AG10803 (cell line): ENCODE data around the gene KITLG.

Experiments used
- DNase-seq: peaks from one replicate; pipeline ENCODE4 v3.0.0; 2010; ENCODE audit warnings: low read depth
- H3K4me3 ChIP-seq: 2 replicates; pipeline ENCODE4 v1.5.1; 2011; ENCODE audit warnings: mild to moderate bottlenecking, low read length, control low read depth
- CTCF ChIP-seq: conservative IDR thresholded peaks from 2 replicates; pipeline ENCODE4 v1.5.1; 2011; ENCODE audit warnings: mild to moderate bottlenecking, low read length, control low read depth, inconsistent platforms

KITLG gene

GRCh38 chr12:88507270-88507669 is 73.0 kb downstream of the KITLG start:
- TF ChIP-seq CTCF = no peak
- no peak for DNase-seq
- H3K4me3 ChIP-seq = no peak overlapping the region

- TF ChIP-seq CTCF = no peak
- DNase-seq = no peak
- H3K4me3 ChIP-seq = no peak overlapping the region
These were observed 74.6 kb downstream of the KITLG start for GRCh38 chr12:88505696-88506095.

GRCh38 chr12:88503281-88503703 is 77.0 kb downstream of the KITLG start:
- no peak for TF ChIP-seq CTCF
- no peak overlapping the region for H3K4me3 ChIP-seq
- peak; percentile 78 for DNase-seq

- DNase-seq = peak; percentile 71
- TF ChIP-seq CTCF = no peak
- H3K4me3 ChIP-seq = no peak overlapping the region
These were observed 78.0 kb downstream of the KITLG start for GRCh38 chr12:88501972-88502938.

GRCh38 chr12:88496891-88497371 is 83.3 kb downstream of the KITLG start:
- no peak for DNase-seq
- TF ChIP-seq CTCF = no peak
- no peak overlapping the region for H3K4me3 ChIP-seq

GRCh38 chr12:88496429-88496828 is 83.8 kb downstream of the KITLG start:
- no peak overlapping the region for H3K4me3 ChIP-seq
- no peak for TF ChIP-seq CTCF
- no peak for DNase-seq

- TF ChIP-seq CTCF = no peak
- DNase-seq = no peak
- no peak overlapping the region for H3K4me3 ChIP-seq
These were observed 85.2 kb downstream of the KITLG start for GRCh38 chr12:88495031-88495430.
